HG02763 (cell line): ENCODE data around the gene PCTP.

Experiments used
- ATAC-seq: cut with Tn5 transposase; IDR thresholded peaks from one replicate; pipeline ENCODE4 v1.9.1; 2021; ENCODE audit warnings: mild to moderate bottlenecking, moderate library complexity; ENCODE audit not compliant: unreplicated experiment

Gene PCTP

GRCh38 chr17:55750750-55751657 is at the start of gene PCTP:
PCTP (plus strand) TSS chr17:55751051; CDS start chr17:55751104, 53 bp downstream.
- peak; percentile 99 for ATAC-seq

GRCh38 chr17:55702150-55702549 is 48.7 kb upstream of the PCTP start:
- no peak for ATAC-seq

GRCh38 chr17:55704401-55704800 is 46.5 kb upstream of the PCTP start:
- ATAC-seq, result no peak

GRCh38 chr17:55705847-55706246 is 45.0 kb upstream of the PCTP start:
- no peak for ATAC-seq

GRCh38 chr17:55706808-55707773 is 43.8 kb upstream of the PCTP start:
- no peak for ATAC-seq

- no peak for ATAC-seq
Measured at GRCh38 chr17:55708175-55708974, 42.5 kb upstream of the PCTP start.

GRCh38 chr17:55709440-55709839 is 41.4 kb upstream of the PCTP start:
- ATAC-seq, result no peak

GRCh38 chr17:55709984-55710383 is 40.9 kb upstream of the PCTP start:
- ATAC-seq, result no peak

- no peak for ATAC-seq
Measured at GRCh38 chr17:55710410-55710809, 40.4 kb upstream of the PCTP start.

- ATAC-seq, result no peak
Measured at GRCh38 chr17:55710829-55711496, 39.9 kb upstream of the PCTP start.

GRCh38 chr17:55717432-55717831 is 33.4 kb upstream of the PCTP start:
- no peak for ATAC-seq

GRCh38 chr17:55717898-55718735 is 32.7 kb upstream of the PCTP start:
- no peak for ATAC-seq

GRCh38 chr17:55720919-55721836 is 29.7 kb upstream of the PCTP start:
- ATAC-seq, result no peak

GRCh38 chr17:55722016-55722736 is 28.7 kb upstream of the PCTP start:
- ATAC-seq, result no peak

- ATAC-seq, result no peak
Measured at GRCh38 chr17:55722742-55723487, 27.9 kb upstream of the PCTP start, which contains the start of gene TMEM100. TMEM100 (minus strand) TSS chr17:55722864; CDS start chr17:55721070, 1,794 bp downstream.

GRCh38 chr17:55723488-55723848 is 27.4 kb upstream of the PCTP start:
- no peak for ATAC-seq

- ATAC-seq, result no peak
Measured at GRCh38 chr17:55726440-55726839, 24.4 kb upstream of the PCTP start.
